H1 (cell line): ENCODE measurements around the gene MACF1. TPM values are rescaled to one million over a fixed set of nuclear protein-coding genes. Genes with fewer than 3 reads are reported as not detected.

Experiments
- CTCF ChIA-PET: fragments of 300-600 bp; sonication (Branson Sonifier 250); formaldehyde crosslinking; loops from one replicate; lab custom pipeline; 2021; ENCODE audit not compliant: partially characterized antibody; lab: Charles Lee
- POLR2A ChIA-PET: fragments of 300-600 bp; sonication (Branson Sonifier 250); formaldehyde crosslinking; loops from one replicate; lab custom pipeline; 2021; ENCODE audit warnings: inconsistent platforms; ENCODE audit not compliant: partially characterized antibody; lab: Charles Lee
- DNase-seq, 2 experiments: peaks; one replicate each; pipeline versions ENCODE4 v3.0.0 to v3.0.0-alpha.2; 2010 to 2022; ENCODE audit warnings: low spot score in 2 of 2, low read depth in 1 of 2, mixed read lengths in 1 of 2
- FAIRE-seq: peaks from 2 replicates; lab custom pipeline; 2011; peaks lifted over from hg19 to GRCh38; lab: Jason Lieb, UNC
- H2AFZ ChIP-seq: 2 replicates; pipeline ENCODE4 v1.8.1; 2012; ENCODE audit warnings: low read length, inconsistent platforms
- H2AK5ac ChIP-seq: 2 replicates; pipeline ENCODE4 v1.6.1; 2013; ENCODE audit warnings: low read depth, low read length
- H2BK120ac ChIP-seq: replicated peaks from 2 replicates; pipeline ENCODE3; 2013; ENCODE audit warnings: low read depth, low read length, inconsistent platforms
- H2BK12ac ChIP-seq: 2 replicates; pipeline ENCODE4 v1.6.1; 2013; ENCODE audit warnings: low read depth, low read length
- H2BK15ac ChIP-seq: 2 replicates; pipeline ENCODE4 v1.6.1; 2013; ENCODE audit warnings: low read length
- H2BK20ac ChIP-seq: 2 replicates; pipeline ENCODE4 v1.6.1; 2013; ENCODE audit warnings: low read length
- H2BK5ac ChIP-seq: 2 replicates; pipeline ENCODE4 v1.6.1; 2013; ENCODE audit warnings: low read depth, low read length
- H3K14ac ChIP-seq: 2 replicates; pipeline ENCODE4 v1.6.1; 2013; ENCODE audit warnings: inconsistent platforms; ENCODE audit not compliant: insufficient read length
- H3K18ac ChIP-seq: 2 replicates; pipeline ENCODE4 v1.6.1; 2013; ENCODE audit warnings: low read length; ENCODE audit errors: extremely low read depth
- H3K23ac ChIP-seq: 2 replicates; pipeline ENCODE4 v1.6.1; 2013; ENCODE audit warnings: inconsistent platforms; ENCODE audit not compliant: insufficient read length
- H3K23me2 ChIP-seq: 2 replicates; pipeline ENCODE4 v1.6.1; 2013; ENCODE audit warnings: low read depth, low read length
- H3K27ac ChIP-seq: 2 replicates; pipeline ENCODE4 v1.6.1; 2011; ENCODE audit warnings: low read depth, low read length, inconsistent platforms
- H3K27me3 ChIP-seq, 4 experiments: replicated peaks in 1 of 4; 1 replicate in 1 of 4; 2 replicates in 3 of 4; pipeline versions ENCODE4 v1.6.1 to v1.8.1; 2011 to 2013; ENCODE audit warnings: low read length in 3 of 4, mild to moderate bottlenecking in 3 of 4, inconsistent platforms in 2 of 4, mixed read lengths in 2 of 4, moderate library complexity in 1 of 4; ENCODE audit not compliant: control insufficient read depth in 3 of 4, insufficient read depth in 3 of 4; ENCODE audit errors: extremely low read depth in 1 of 4
- H3K36me3 ChIP-seq, 4 experiments: 2 replicates each; pipeline versions ENCODE4 v1.6.1 to v1.8.1; 2011 to 2013; ENCODE audit warnings: mild to moderate bottlenecking in 4 of 4, low read length in 3 of 4, moderate library complexity in 2 of 4, control low read depth in 1 of 4, inconsistent platforms in 1 of 4; ENCODE audit not compliant: insufficient read depth in 4 of 4, control insufficient read depth in 2 of 4
- H3K4ac ChIP-seq: replicated peaks from 2 replicates; pipeline ENCODE3; 2013; ENCODE audit warnings: low read length, low read depth, mixed read lengths, inconsistent platforms; ENCODE audit not compliant: insufficient read length
- H3K4me1 ChIP-seq, 4 experiments: replicated peaks in 1 of 4; 1 replicate in 1 of 4; 2 replicates in 3 of 4; pipeline versions ENCODE4 v1.6.1 to v1.8.1; 2011 to 2013; ENCODE audit warnings: low read length in 3 of 4, inconsistent platforms in 2 of 4, mixed read lengths in 1 of 4; ENCODE audit not compliant: insufficient read depth in 4 of 4, control insufficient read depth in 3 of 4
- H3K4me2 ChIP-seq, 2 experiments: 2 replicates each; pipeline versions ENCODE4 v1.6.1 to v1.8.1; 2011 to 2013; ENCODE audit warnings: low read depth in 2 of 2, low read length in 2 of 2, control low read depth in 1 of 2, inconsistent platforms in 1 of 2, mild to moderate bottlenecking in 1 of 2; ENCODE audit not compliant: insufficient read depth in 1 of 2
- H3K4me3 ChIP-seq, 4 experiments: fragments of 200-600, 300-600 bp in 1 of 4; sonication (generic), shearing (Covaris generic), sonication (Bioruptor Twin) in 1 of 4; 2 replicates each; pipeline versions ENCODE4 v1.5.1 to v1.8.1; 2011 to 2016; ENCODE audit warnings: low read length in 4 of 4, low read depth in 3 of 4, control low read depth in 2 of 4, inconsistent platforms in 2 of 4, mild to moderate bottlenecking in 2 of 4, mixed read lengths in 1 of 4, moderate library complexity in 1 of 4; ENCODE audit not compliant: insufficient read depth in 2 of 4; ENCODE audit errors: extremely low read depth in 1 of 4
- H3K56ac ChIP-seq: replicated peaks from 2 replicates; pipeline ENCODE3; 2013; ENCODE audit warnings: low read depth, mild to moderate bottlenecking, mixed read lengths, low read length, inconsistent platforms; ENCODE audit not compliant: insufficient read length
- H3K79me1 ChIP-seq: 2 replicates; pipeline ENCODE4 v1.6.1; 2013; ENCODE audit warnings: low read depth, low read length, control low read depth
- H3K79me2 ChIP-seq, 2 experiments: 2 replicates each; pipeline versions ENCODE4 v1.6.1 to v1.8.1; 2012 to 2013; ENCODE audit warnings: low read length in 2 of 2, mild to moderate bottlenecking in 2 of 2, inconsistent platforms in 1 of 2; ENCODE audit not compliant: insufficient read depth in 2 of 2, control insufficient read depth in 1 of 2
- H3K9ac ChIP-seq, 4 experiments: replicated peaks in 1 of 4; 1 replicate in 1 of 4; 2 replicates in 3 of 4; pipeline versions ENCODE4 v1.6.1 to v1.8.1; 2011 to 2013; ENCODE audit warnings: low read depth in 3 of 4, low read length in 3 of 4, control low read depth in 2 of 4, mild to moderate bottlenecking in 2 of 4, moderate library complexity in 2 of 4, inconsistent platforms in 1 of 4; ENCODE audit errors: extremely low read depth in 1 of 4
- H3K9me3 ChIP-seq, 2 experiments: 2 replicates each; pipeline versions ENCODE4 v1.6.1 to v1.8.1; 2012 to 2013; ENCODE audit warnings: mild to moderate bottlenecking in 2 of 2, moderate library complexity in 2 of 2, control low read depth in 1 of 2, inconsistent platforms in 1 of 2, low read depth in 1 of 2, low read length in 1 of 2, mixed read lengths in 1 of 2; ENCODE audit not compliant: insufficient read depth in 2 of 2
- H4K20me1 ChIP-seq, 2 experiments: replicated peaks in 1 of 2; 2 replicates each; pipeline versions ENCODE3 to v1.8.1; 2011 to 2013; ENCODE audit warnings: inconsistent platforms in 2 of 2, low read length in 2 of 2, mild to moderate bottlenecking in 1 of 2; ENCODE audit not compliant: insufficient read depth in 2 of 2, control insufficient read depth in 1 of 2
- H4K5ac ChIP-seq: 2 replicates; pipeline ENCODE4 v1.6.1; 2013; ENCODE audit warnings: low read length, low read depth, mixed read lengths, inconsistent platforms; ENCODE audit not compliant: insufficient read length
- H4K8ac ChIP-seq: 2 replicates; pipeline ENCODE4 v1.8.0; 2013; ENCODE audit warnings: mild to moderate bottlenecking, moderate library complexity, low read length, inconsistent platforms; ENCODE audit not compliant: insufficient read depth; ENCODE audit errors: extremely low read depth
- H4K91ac ChIP-seq: replicated peaks from 2 replicates; pipeline ENCODE3; 2013; ENCODE audit warnings: low read length, mixed read lengths, inconsistent platforms; ENCODE audit not compliant: insufficient read length
- CBX5 ChIP-seq: fragments of 300-800, 300-1000 bp; sonication (generic); IDR thresholded peaks from 2 replicates; pipeline ENCODE4 v1.7.1; 2016; ENCODE audit warnings: antibody characterized with exemption, low read length, low read depth
- RXRA ChIP-seq: IDR thresholded peaks from 2 replicates; pipeline ENCODE4 v1.6.1; 2011; ENCODE audit warnings: low read depth, mild to moderate bottlenecking, low read length, moderate library complexity; ENCODE audit not compliant: insufficient read depth
- SRF ChIP-seq: IDR thresholded peaks from 2 replicates; pipeline ENCODE4 v1.6.1; 2011; ENCODE audit warnings: mild to moderate bottlenecking, low read depth, low read length, moderate library complexity
- TBP ChIP-seq: IDR thresholded peaks from 2 replicates; pipeline ENCODE4 v1.6.1; 2011; ENCODE audit warnings: low read depth, low read length, improper control_type of control experiment
- WGBS, 2 experiments: shearing (Covaris generic) in 1 of 2; methylation state at CpG; one replicate each; pipeline versions ENCODE4 v1.1.6 to v1.1.7; 2013 to 2015; ENCODE audit warnings: low lambda C conversion rate in 2 of 2, mixed read lengths in 2 of 2, inconsistent platforms in 1 of 2, low coverage in 1 of 2, missing lambda C conversion rate in 1 of 2; ENCODE audit not compliant: insufficient replicate concordance in 2 of 2, insufficient coverage in 1 of 2, insufficient read length in 1 of 2; ENCODE audit errors: extremely low coverage in 1 of 2, missing lambda C conversion rate in 1 of 2; 5-methylcytosine and 5-hydroxymethylcytosine counted together
- polyA plus RNA-seq, 7 experiments: library from polyadenylated mRNA; depleted of rRNA in 3 of 7; stranded (reverse) in 5 of 7; unstranded in 2 of 7; fragments of >200 nt in 5 of 7; fragments of 200-250 nt in 2 of 7; gene quantifications; 1 replicate in 5 of 7; 2 replicates in 1 of 7; 4 replicates in 1 of 7; pipeline versions ENCODE4 v1.2.1 to v1.2.3, GENCODE V29; 2011 to 2013; ENCODE audit warnings: missing spikeins in 2 of 7, mixed read lengths in 2 of 7
- total RNA-seq: library from RNA; stranded (reverse); fragmentation: NEBNext Ultra II Directional; extraction: Animal tissue kit (Norgen Biotek cat#: 25700); gene quantifications from 2 replicates; pipeline ENCODE4 v1.2.1, GENCODE V29; 2021

The MACF1 gene
- total and polyA plus RNA-seq, 2 of the 8 experiments (the other 6 are each of a cell fraction or from before 2014, with no cell fraction given), result 59.8 to 285 TPM

DNA sequence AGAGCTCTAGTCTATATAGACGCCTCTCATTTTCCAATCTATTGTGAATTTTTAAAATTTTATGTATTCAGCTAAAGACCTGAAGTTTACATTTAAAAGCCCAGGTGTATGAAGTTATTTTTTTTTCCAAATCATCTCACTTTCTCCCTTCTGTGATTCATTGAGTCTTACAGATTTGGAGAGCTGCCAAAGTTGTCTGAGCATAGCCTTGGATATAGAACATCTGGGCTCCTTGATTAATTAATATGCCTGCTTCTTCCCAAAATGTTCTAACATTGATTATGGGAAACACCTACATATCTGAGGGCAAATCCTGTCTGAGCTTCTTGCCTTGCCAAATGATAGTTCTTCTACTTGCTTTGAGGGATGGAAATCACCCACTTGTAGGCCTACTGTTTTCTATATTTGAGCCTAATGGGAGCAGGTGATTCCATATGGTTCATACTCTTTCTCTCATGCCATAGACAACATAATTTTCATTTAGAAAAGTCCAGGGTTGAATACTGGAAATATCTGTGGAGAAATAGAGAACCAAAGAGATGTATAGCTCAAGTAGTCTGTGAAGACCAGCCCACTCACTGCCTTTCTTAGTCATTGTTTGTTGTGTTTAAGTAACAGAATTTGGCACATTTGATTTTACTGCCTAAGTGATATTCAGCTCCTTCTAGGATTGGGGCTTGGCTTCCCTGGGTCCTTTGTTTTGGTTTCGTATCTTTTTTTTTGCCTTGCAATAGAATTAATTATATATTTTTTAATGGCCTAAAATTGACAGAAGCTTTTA, 46.2 kb downstream of the MACF1 start:
- H3K79me1 ChIP-seq, result no peaks in the 10 kb centered on the region; the same call in 1 of the 2 replicates
- H4K20me1 ChIP-seq, result no peaks in the 10 kb centered on the region
- WGBS, 2 experiments, result 79% methylated on average over 2 of the region's 2 CpGs; no CpG with 5 or more reads in 1 of the 2 experiments
- H2BK5ac ChIP-seq, result no peak overlapping the region
- no peak overlapping the region for H4K8ac ChIP-seq
- TF ChIP-seq RXRA, result no peak
- TF ChIP-seq CBX5, result no peak
- no peak for TF ChIP-seq TBP
- TF ChIP-seq SRF, result no peak
- peaks cover 0 to 16% of the 10 kb centered on the region in 2 experiments; a peak in 2 of 4 replicates for H3K79me2 ChIP-seq
- no peak overlapping the region for H3K4ac ChIP-seq
- no peak overlapping the region for H3K18ac ChIP-seq
- H4K5ac ChIP-seq, result no peak overlapping the region
- H3K27ac ChIP-seq, result no peak overlapping the region
- no peak overlapping the region for H3K9ac ChIP-seq
- no peak overlapping the region for H2BK12ac ChIP-seq
- no peak overlapping the region for H3K4me3 ChIP-seq
- H2AK5ac ChIP-seq, result no peak overlapping the region
- H3K36me3 ChIP-seq, result peaks cover 4 to 22% (median 11%) of the 10 kb centered on the region in 4 experiments
- H2BK20ac ChIP-seq, result no peak overlapping the region
- no peaks in the 10 kb centered on the region for H3K9me3 ChIP-seq
- H3K56ac ChIP-seq, result no peak overlapping the region
- POLR2A ChIA-PET, result no interaction called here
- no peak overlapping the region for H4K91ac ChIP-seq
- H3K23me2 ChIP-seq, result no peaks in the 10 kb centered on the region
- H2BK15ac ChIP-seq, result no peak overlapping the region
- CTCF ChIA-PET, result interaction anchor here (1.0 to 2.6 kb wide), 6 partner anchors 8 to 152 kb away, joined by 3 to 11 read pairs (median 6); partner anchors contain the start of gene MACF1
- no peak overlapping the region for H3K14ac ChIP-seq
- H2BK120ac ChIP-seq, result no peak overlapping the region
- no peak overlapping the region for H3K23ac ChIP-seq
- FAIRE-seq (no peak), DNase-seq (no peak)
- no peaks in the 10 kb centered on the region for H3K4me1 ChIP-seq
- H2AFZ ChIP-seq, result no peak overlapping the region
- H3K27me3 ChIP-seq, result no peaks in the 10 kb centered on the region
- no peak overlapping the region for H3K4me2 ChIP-seq
